Activated CD4-positive, alpha-beta T cell treated with anti-CD3 and anti-CD28 coated beads for 4 hours (primary cell): ENCODE results near the gene ACSM4.

Experiments used
- DNase-seq, 2 donors: peaks; one replicate each; pipeline ENCODE4 v3.0.0-alpha.2; 2020

Gene ACSM4

DNA sequence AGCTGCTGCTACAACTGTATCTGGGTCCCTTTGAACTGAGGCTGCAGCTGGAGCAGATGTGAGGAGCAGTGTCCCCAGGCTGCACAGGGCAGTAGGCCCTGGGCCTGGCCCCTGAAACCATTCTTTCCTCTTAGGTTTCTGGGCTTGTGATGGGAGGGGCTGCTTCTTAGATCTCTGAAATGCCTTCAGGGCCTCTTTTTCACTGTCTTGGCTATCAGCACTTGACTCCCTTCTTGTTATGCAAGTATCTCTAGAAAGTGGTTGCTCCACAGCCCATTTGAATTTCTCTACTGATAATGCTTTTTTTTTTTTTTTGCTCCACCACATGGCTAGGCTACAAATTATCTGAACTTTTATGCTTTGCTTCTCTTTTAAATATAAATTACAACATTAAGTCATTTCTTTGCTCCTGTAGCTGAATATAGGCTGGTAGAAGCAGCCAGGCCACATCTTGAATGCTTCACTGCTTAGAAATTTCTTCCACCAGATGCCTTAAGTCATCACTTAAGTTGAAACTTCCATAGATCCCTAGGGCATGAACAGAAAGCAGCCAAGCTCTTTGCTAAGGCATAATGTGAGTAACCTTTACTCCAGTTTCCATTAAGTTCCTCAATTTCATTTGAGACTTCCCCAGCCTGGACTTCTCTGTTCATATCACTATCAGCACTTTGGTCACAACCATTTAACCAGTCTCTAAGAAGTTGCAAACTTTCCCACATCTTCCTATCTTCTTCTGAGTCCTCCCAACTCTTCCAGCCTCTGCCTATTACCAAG, 41.1 kb downstream of the ACSM4 start:
- no peak for DNase-seq

- DNase-seq = no peak
Measured at GRCh38 chr12:7346551-7347225, 42.8 kb downstream of the ACSM4 start.

DNA sequence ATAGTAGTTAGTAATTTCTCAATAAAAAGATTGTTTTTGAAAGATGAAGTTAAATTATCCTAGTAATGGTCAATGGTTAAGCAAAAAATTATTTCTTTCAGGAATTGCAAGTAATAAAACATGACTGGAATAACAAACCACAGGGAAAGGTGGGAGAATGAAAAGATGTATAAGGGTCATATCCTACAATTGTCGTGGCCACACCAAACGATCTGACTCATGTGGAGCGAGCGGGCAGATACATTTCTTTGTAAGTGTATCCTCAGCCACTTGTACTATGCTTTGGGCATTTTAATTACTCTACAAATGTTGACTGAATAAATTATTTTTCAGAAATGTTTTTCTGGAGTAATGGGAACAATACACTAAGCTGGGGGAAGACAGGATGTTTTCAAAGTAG, 45.5 kb downstream of the ACSM4 start:
- DNase-seq = no peak

- no peak for DNase-seq
Measured at GRCh38 chr12:7351177-7351576, 47.3 kb downstream of the ACSM4 start.

DNA sequence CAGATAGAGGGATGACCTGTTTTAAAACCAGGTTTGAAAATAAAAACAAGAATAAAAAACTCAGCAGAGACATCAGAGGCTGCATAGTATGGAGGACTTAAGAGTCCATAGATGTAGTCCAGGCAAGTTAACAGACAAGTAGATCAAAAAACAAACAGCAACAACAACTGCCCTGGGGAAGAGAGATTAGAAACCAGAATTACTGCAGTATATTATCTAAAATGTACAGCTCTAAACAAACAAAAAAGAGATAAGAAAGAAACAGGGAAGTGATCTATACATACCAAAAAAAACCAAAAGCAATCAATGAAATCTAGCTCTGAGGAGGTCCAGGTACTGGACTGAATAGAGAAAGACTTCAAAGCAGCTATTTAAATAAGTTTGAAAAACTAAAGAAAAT, 48.8 kb downstream of the ACSM4 start:
- no peak for DNase-seq

DNA sequence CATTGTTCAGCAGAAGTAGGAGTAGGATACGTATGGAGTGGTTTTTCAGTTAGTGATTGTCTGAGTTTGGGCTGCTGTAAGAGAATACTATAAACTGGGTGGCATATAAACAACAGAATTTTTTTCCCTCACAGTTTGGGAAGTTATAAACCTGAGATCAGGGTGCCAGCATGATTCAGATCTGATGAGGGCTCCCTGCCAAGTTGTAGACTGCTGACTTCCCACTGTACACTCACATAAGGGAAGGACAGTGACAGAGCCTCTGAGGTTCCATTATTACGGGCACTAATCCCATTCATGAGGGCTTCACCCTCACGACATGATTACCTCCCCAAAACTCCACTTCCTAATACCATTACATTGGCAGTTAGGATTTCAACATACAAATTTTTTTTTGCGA, 50.7 kb downstream of the ACSM4 start:
- DNase-seq = no peak

- DNase-seq = no peak
Measured at GRCh38 chr12:7361265-7361664, 57.4 kb downstream of the ACSM4 start.

GRCh38 chr12:7362734-7363133, 58.9 kb downstream of the ACSM4 start:
- DNase-seq = no peak

- no peak for DNase-seq
Measured at GRCh38 chr12:7369274-7369729, 65.4 kb downstream of the ACSM4 start.

DNA sequence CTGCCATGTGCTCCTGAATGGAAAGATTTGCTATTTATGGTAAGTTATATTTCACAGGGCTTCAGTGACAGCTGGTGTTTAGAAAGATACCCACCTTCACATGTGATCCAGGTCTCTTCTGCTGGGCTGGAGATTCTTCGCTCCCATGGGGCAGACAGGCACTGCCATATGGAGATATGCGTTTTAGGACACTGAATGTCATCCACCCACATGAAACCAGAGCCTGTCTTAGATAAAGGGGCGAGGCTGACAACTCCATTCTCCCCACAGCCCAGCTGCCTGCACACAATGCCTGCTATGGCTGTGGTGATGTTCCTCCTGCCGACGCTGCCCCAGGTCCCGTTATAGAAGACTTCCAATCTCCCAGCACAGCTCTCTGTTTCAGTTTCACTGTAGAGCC, 69.4 kb downstream of the ACSM4 start:
- DNase-seq = no peak

- no peak for DNase-seq
Measured at GRCh38 chr12:7374423-7375144, 70.7 kb downstream of the ACSM4 start.

- DNase-seq = no peak
Measured at GRCh38 chr12:7375145-7375543, 71.3 kb downstream of the ACSM4 start.

DNA sequence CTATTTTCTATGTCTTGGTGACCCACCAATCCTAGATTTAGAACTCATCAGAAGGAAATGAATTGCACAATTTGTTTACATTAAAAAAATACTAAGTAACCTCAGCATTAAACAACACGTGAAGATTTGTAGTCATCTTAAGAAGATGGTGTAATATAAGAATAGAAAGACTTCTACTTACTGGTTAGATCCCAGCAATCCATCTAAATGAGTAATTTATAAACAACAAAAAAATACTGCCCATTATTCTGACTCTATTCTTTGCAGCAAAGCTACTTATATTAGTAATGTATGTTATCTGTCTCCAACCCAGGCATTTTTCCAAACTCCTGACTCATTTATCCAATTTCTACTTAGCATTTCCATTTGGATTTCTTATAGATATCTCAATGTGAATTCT, 72.3 kb downstream of the ACSM4 start:
- no peak for DNase-seq
